WTC11 (cell line): ENCODE data around the gene MPST. TPM values are rescaled to one million over a fixed set of nuclear protein-coding genes. Genes with fewer than 3 reads are reported as not detected.

Experiments
- ATAC-seq: fragments of 200-7000 bp; cut with Tn5 transposase; 2 replicates; pipeline ENCODE4 v1.10.0; 2021; ENCODE audit warnings: mild to moderate bottlenecking, moderate library complexity
- CTCF ChIA-PET: fragments of 300-600 bp; sonication (Branson Sonifier 250); formaldehyde crosslinking; loops from one replicate; lab custom pipeline; 2021; ENCODE audit warnings: antibody characterized with exemption; lab: Charles Lee
- POLR2A ChIA-PET: fragments of 350-600 bp; sonication (Branson Sonifier 250); formaldehyde crosslinking; loops from one replicate; lab custom pipeline; 2021; ENCODE audit warnings: antibody characterized with exemption; lab: Charles Lee
- DNase-seq: peaks from one replicate; pipeline ENCODE4 v3.0.0; 2021; ENCODE audit warnings: low spot score
- H3K27ac Mint-ChIP-seq: 2 replicates; pipeline ENCODE4 v1.8.0; 2021; ENCODE audit warnings: mixed read lengths
- H3K27me3 Mint-ChIP-seq: 2 replicates; pipeline ENCODE4 v1.8.0; 2021; ENCODE audit warnings: low read depth, mild to moderate bottlenecking, moderate library complexity, mixed read lengths
- H3K36me3 Mint-ChIP-seq: 2 replicates; pipeline ENCODE4 v1.8.0; 2021; ENCODE audit warnings: mixed read lengths
- H3K4me1 Mint-ChIP-seq: 2 replicates; pipeline ENCODE4 v1.8.0; 2022; ENCODE audit warnings: mixed read lengths
- H3K4me3 Mint-ChIP-seq: 2 replicates; pipeline ENCODE4 v1.8.0; 2021; ENCODE audit warnings: mild to moderate bottlenecking, moderate library complexity, mixed read lengths
- H3K9me3 Mint-ChIP-seq: 2 replicates; pipeline ENCODE4 v1.8.0; 2021; ENCODE audit warnings: mixed read lengths
- CBFB ChIP-seq: sonication (generic); formaldehyde crosslinking; IDR thresholded peaks from 2 replicates; pipeline ENCODE4 v1.8.1; 2022; ENCODE audit warnings: mild to moderate bottlenecking, low read depth, missing genetic modification reagents
- CREB1 ChIP-seq: sonication (generic); formaldehyde crosslinking; IDR thresholded peaks from 2 replicates; pipeline ENCODE4 v1.8.0; 2023; ENCODE audit warnings: mild to moderate bottlenecking, missing genetic modification reagents
- E2F1 ChIP-seq: sonication (generic); formaldehyde crosslinking; IDR thresholded peaks from 2 replicates; pipeline ENCODE4 v1.8.0; 2022; ENCODE audit warnings: mild to moderate bottlenecking, missing genetic modification reagents
- ELF4 ChIP-seq: sonication (generic); formaldehyde crosslinking; IDR thresholded peaks from 2 replicates; pipeline ENCODE4 v1.8.1; 2022; ENCODE audit warnings: low read depth, mild to moderate bottlenecking, moderate library complexity, missing genetic modification reagents
- FOXJ3 ChIP-seq: sonication (generic); formaldehyde crosslinking; IDR thresholded peaks from 2 replicates; pipeline ENCODE4 v1.9.0; 2021; ENCODE audit warnings: missing genetic modification reagents, mild to moderate bottlenecking, borderline replicate concordance
- FOXP1 ChIP-seq: sonication (generic); formaldehyde crosslinking; IDR thresholded peaks from 2 replicates; pipeline ENCODE4 v1.8.0; 2022; ENCODE audit warnings: missing genetic modification reagents, mild to moderate bottlenecking, moderate library complexity, borderline replicate concordance
- GTF2I ChIP-seq: fragments of 250-450 bp; sonication (Bioruptor Pico); conservative IDR thresholded peaks from 2 replicates; pipeline ENCODE4 v1.4.0; 2021; ENCODE audit warnings: mild to moderate bottlenecking
- HMGXB4 ChIP-seq: sonication (generic); formaldehyde crosslinking; IDR thresholded peaks from 2 replicates; pipeline ENCODE4 v1.8.1; 2023; ENCODE audit warnings: mild to moderate bottlenecking, moderate library complexity, missing genetic modification reagents
- IRF1 ChIP-seq: sonication (generic); formaldehyde crosslinking; IDR thresholded peaks from 2 replicates; pipeline ENCODE4 v1.8.0; 2023; ENCODE audit warnings: missing genetic modification reagents
- JUN ChIP-seq: sonication (generic); formaldehyde crosslinking; IDR thresholded peaks from 2 replicates; pipeline ENCODE4 v1.8.0; 2023; ENCODE audit warnings: mild to moderate bottlenecking, missing genetic modification reagents
- MLX ChIP-seq: sonication (generic); formaldehyde crosslinking; IDR thresholded peaks from 2 replicates; pipeline ENCODE4 v1.8.1; 2023; ENCODE audit warnings: mild to moderate bottlenecking, missing genetic modification reagents, moderate library complexity
- NFATC4 ChIP-seq: fragments of 250-450 bp; sonication (Bioruptor Pico); IDR thresholded peaks from 2 replicates; pipeline ENCODE4 v1.9.0; 2021; ENCODE audit warnings: mild to moderate bottlenecking
- NFE2L1 ChIP-seq: sonication (generic); formaldehyde crosslinking; IDR thresholded peaks from 2 replicates; pipeline ENCODE4 v1.8.1; 2023; ENCODE audit warnings: missing genetic modification reagents
- NR1H2 ChIP-seq: sonication (generic); formaldehyde crosslinking; IDR thresholded peaks from 2 replicates; pipeline ENCODE4 v1.9.0; 2021; ENCODE audit warnings: mild to moderate bottlenecking, moderate library complexity, missing genetic modification reagents
- OVOL2 ChIP-seq: fragments of 250-450 bp; sonication (Bioruptor Pico); IDR thresholded peaks from 2 replicates; pipeline ENCODE4 v1.9.0; 2021; ENCODE audit warnings: mild to moderate bottlenecking, borderline replicate concordance
- RELA ChIP-seq: sonication (generic); formaldehyde crosslinking; IDR thresholded peaks from 2 replicates; pipeline ENCODE4 v1.8.1; 2022; ENCODE audit warnings: missing genetic modification reagents, mild to moderate bottlenecking, borderline replicate concordance
- SMAD3 ChIP-seq: sonication (generic); formaldehyde crosslinking; IDR thresholded peaks from 2 replicates; pipeline ENCODE4 v1.8.0; 2022; ENCODE audit warnings: missing genetic modification reagents, mild to moderate bottlenecking, borderline replicate concordance
- SOX15 ChIP-seq: fragments of 250-450 bp; sonication (Bioruptor Pico); IDR thresholded peaks from 2 replicates; pipeline ENCODE4 v1.9.0; 2021; ENCODE audit warnings: mild to moderate bottlenecking
- SP1 ChIP-seq: sonication (generic); formaldehyde crosslinking; conservative IDR thresholded peaks from 2 replicates; pipeline ENCODE4 v1.8.1; 2022; ENCODE audit warnings: missing genetic modification reagents
- TCF7 ChIP-seq: sonication (generic); formaldehyde crosslinking; IDR thresholded peaks from 2 replicates; pipeline ENCODE4 v1.8.0; 2022; ENCODE audit warnings: mild to moderate bottlenecking, low read depth, missing genetic modification reagents, moderate library complexity
- TEAD4 ChIP-seq: sonication (generic); formaldehyde crosslinking; IDR thresholded peaks from 2 replicates; pipeline ENCODE4 v1.8.0; 2022; ENCODE audit warnings: mild to moderate bottlenecking, missing genetic modification reagents
- USF2 ChIP-seq: sonication (generic); formaldehyde crosslinking; IDR thresholded peaks from 2 replicates; pipeline ENCODE4 v1.8.1; 2023; ENCODE audit warnings: mild to moderate bottlenecking, missing genetic modification reagents, moderate library complexity
- ZNF121 ChIP-seq: sonication (generic); formaldehyde crosslinking; IDR thresholded peaks from 2 replicates; pipeline ENCODE4 v1.8.0; 2023; ENCODE audit warnings: missing genetic modification reagents
- ZNF232 ChIP-seq: sonication (generic); formaldehyde crosslinking; IDR thresholded peaks from 2 replicates; pipeline ENCODE4 v1.8.0; 2022; ENCODE audit warnings: mild to moderate bottlenecking, missing genetic modification reagents
- ZNF317 ChIP-seq: sonication (generic); formaldehyde crosslinking; IDR thresholded peaks from 2 replicates; pipeline ENCODE4 v1.8.1; 2023; ENCODE audit warnings: low read depth, mild to moderate bottlenecking, moderate library complexity, missing genetic modification reagents, borderline replicate concordance
- ZNF396 ChIP-seq: fragments of 250-450 bp; sonication (Bioruptor Pico); IDR thresholded peaks from 2 replicates; pipeline ENCODE4 v1.8.0; 2021; ENCODE audit warnings: mild to moderate bottlenecking, moderate library complexity, borderline replicate concordance
- ZNF423 ChIP-seq: fragments of 250-450 bp; sonication (Bioruptor Pico); IDR thresholded peaks from 2 replicates; pipeline ENCODE4 v2.1.2; 2022; ENCODE audit warnings: mild to moderate bottlenecking, moderate library complexity
- ZNF671 ChIP-seq: fragments of 250-450 bp; sonication (Bioruptor Pico); IDR thresholded peaks from 2 replicates; pipeline ENCODE4 v1.8.0; 2021; ENCODE audit warnings: mild to moderate bottlenecking
- total RNA-seq: library from RNA; stranded (reverse); gene quantifications from 3 replicates; pipeline ENCODE4 v1.2.3, GENCODE V29; 2021
- TF ChIP-seq, protein P1 (sequence below): sonication (generic); formaldehyde crosslinking; IDR thresholded peaks from 2 replicates; pipeline ENCODE4 v1.8.1; 2022; ENCODE audit warnings: mild to moderate bottlenecking, moderate library complexity, missing genetic modification reagents
- TF ChIP-seq, protein P2 (sequence below): sonication (generic); formaldehyde crosslinking; conservative IDR thresholded peaks from 2 replicates; pipeline ENCODE4 v1.8.1; 2023; ENCODE audit warnings: mild to moderate bottlenecking, low read depth, missing genetic modification reagents, moderate library complexity
- TF ChIP-seq, protein P3 (sequence below): sonication (generic); formaldehyde crosslinking; IDR thresholded peaks from 2 replicates; pipeline ENCODE4 v1.8.1; 2022; ENCODE audit warnings: low read depth, missing genetic modification reagents, borderline replicate concordance

Gene MPST
- total RNA-seq, 1 experiment from 2014 or later: 86.6 TPM

DNA sequence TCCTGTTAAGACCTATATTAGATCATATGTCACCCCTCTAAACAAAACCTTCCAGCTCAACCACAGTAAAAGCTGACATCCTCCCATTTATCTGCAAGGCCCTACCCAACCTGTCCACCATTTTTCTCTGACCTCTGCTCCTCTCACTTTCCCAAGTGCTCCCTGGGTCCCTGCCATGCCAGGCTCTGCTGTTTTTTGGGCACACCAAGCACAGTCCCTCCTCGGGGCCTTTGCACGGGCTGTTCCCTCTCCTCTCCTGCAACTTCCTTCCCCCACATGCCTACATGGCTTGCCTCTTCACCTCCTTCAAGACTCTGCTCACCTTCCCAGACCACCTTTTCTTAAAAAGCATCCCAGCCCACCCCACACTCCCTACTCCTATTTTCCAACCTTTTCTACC lies 10.1 kb upstream of the MPST start (continued):
- TF ChIP-seq, protein P1, sequence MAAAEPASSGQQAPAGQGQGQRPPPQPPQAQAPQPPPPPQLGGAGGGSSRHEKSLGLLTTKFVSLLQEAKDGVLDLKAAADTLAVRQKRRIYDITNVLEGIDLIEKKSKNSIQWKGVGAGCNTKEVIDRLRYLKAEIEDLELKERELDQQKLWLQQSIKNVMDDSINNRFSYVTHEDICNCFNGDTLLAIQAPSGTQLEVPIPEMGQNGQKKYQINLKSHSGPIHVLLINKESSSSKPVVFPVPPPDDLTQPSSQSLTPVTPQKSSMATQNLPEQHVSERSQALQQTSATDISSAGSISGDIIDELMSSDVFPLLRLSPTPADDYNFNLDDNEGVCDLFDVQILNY (CRISPR knock-in tag): no peak
- TF ChIP-seq SP1 (CRISPR knock-in tag) (no peak), FOXP1 (CRISPR knock-in tag) (no peak), ELF4 (no peak), USF2 (CRISPR knock-in tag) (no peak), ZNF232 (CRISPR knock-in tag) (no peak), RELA (CRISPR knock-in tag) (no peak)

GRCh38 chr22:37010174-37010573 lies 9.4 kb upstream of the MPST start:
- POLR2A ChIA-PET: no interaction called here
- CTCF ChIA-PET: interaction anchor here (1.0 to 1.7 kb wide), 4 partner anchors 11 to 154 kb away, joined by 3 to 8 read pairs (median 3); no protein-coding TSS in a partner anchor

GRCh38 chr22:37010976-37011375 lies 8.6 kb upstream of the MPST start:
- DNase-seq: no peak
- CTCF ChIA-PET: interaction anchor here (1.0 to 1.7 kb wide), 3 partner anchors 12 to 155 kb away, joined by 3 to 8 read pairs (median 3); no protein-coding TSS in a partner anchor
- no peak overlapping the region for H3K4me3 Mint-ChIP-seq
- H3K9me3 Mint-ChIP-seq: no peaks in the 10 kb centered on the region
- H3K27me3 Mint-ChIP-seq: peaks cover 31% of the 10 kb centered on the region
- no peak overlapping the region for H3K27ac Mint-ChIP-seq
- H3K36me3 Mint-ChIP-seq: no peaks in the 10 kb centered on the region
- peaks cover 8% of the 10 kb centered on the region for H3K4me1 Mint-ChIP-seq
- no peak for ATAC-seq
- POLR2A ChIA-PET: no interaction called here
- TF ChIP-seq NFE2L1 (CRISPR knock-in tag) (no peak), TEAD4 (CRISPR knock-in tag) (no peak), ZNF317 (no peak), E2F1 (no peak), HMGXB4 (CRISPR knock-in tag) (no peak), TCF7 (CRISPR knock-in tag) (no peak)
- TF ChIP-seq, protein P2, sequence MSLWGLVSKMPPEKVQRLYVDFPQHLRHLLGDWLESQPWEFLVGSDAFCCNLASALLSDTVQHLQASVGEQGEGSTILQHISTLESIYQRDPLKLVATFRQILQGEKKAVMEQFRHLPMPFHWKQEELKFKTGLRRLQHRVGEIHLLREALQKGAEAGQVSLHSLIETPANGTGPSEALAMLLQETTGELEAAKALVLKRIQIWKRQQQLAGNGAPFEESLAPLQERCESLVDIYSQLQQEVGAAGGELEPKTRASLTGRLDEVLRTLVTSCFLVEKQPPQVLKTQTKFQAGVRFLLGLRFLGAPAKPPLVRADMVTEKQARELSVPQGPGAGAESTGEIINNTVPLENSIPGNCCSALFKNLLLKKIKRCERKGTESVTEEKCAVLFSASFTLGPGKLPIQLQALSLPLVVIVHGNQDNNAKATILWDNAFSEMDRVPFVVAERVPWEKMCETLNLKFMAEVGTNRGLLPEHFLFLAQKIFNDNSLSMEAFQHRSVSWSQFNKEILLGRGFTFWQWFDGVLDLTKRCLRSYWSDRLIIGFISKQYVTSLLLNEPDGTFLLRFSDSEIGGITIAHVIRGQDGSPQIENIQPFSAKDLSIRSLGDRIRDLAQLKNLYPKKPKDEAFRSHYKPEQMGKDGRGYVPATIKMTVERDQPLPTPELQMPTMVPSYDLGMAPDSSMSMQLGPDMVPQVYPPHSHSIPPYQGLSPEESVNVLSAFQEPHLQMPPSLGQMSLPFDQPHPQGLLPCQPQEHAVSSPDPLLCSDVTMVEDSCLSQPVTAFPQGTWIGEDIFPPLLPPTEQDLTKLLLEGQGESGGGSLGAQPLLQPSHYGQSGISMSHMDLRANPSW (CRISPR knock-in tag): no peak

More at GRCh38 chr22:37010174-37010573, 9.4 kb upstream of the MPST start:
- TF ChIP-seq SOX15 (CRISPR knock-in tag) (no peak), JUN (CRISPR knock-in tag) (no peak), NFATC4 (CRISPR knock-in tag) (no peak), FOXJ3 (no peak), CBFB (CRISPR knock-in tag) (no peak), TCF7 (CRISPR knock-in tag) (no peak), SMAD3 (CRISPR knock-in tag) (no peak), OVOL2 (CRISPR knock-in tag) (no peak), NR1H2 (no peak), ZNF423 (no peak), GTF2I (CRISPR knock-in tag) (no peak), CREB1 (CRISPR knock-in tag) (no peak), ZNF396 (CRISPR knock-in tag) (no peak), IRF1 (CRISPR knock-in tag) (no peak), ZNF671 (no peak), MLX (CRISPR knock-in tag) (no peak), ZNF121 (no peak)
- TF ChIP-seq, protein P3, sequence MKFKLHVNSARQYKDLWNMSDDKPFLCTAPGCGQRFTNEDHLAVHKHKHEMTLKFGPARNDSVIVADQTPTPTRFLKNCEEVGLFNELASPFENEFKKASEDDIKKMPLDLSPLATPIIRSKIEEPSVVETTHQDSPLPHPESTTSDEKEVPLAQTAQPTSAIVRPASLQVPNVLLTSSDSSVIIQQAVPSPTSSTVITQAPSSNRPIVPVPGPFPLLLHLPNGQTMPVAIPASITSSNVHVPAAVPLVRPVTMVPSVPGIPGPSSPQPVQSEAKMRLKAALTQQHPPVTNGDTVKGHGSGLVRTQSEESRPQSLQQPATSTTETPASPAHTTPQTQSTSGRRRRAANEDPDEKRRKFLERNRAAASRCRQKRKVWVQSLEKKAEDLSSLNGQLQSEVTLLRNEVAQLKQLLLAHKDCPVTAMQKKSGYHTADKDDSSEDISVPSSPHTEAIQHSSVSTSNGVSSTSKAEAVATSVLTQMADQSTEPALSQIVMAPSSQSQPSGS (CRISPR knock-in tag): no peak
- H3K4me3 Mint-ChIP-seq: no peak overlapping the region
- H3K27ac Mint-ChIP-seq: no peak overlapping the region
- H3K36me3 Mint-ChIP-seq: no peaks in the 10 kb centered on the region
- ATAC-seq: no peak
- DNase-seq: no peak
- H3K4me1 Mint-ChIP-seq: peaks cover 3% of the 10 kb centered on the region
- peaks cover 1% of the 10 kb centered on the region; the same call in 1 of the 2 replicates for H3K9me3 Mint-ChIP-seq
- H3K27me3 Mint-ChIP-seq: peaks cover 39% of the 10 kb centered on the region
